Activated CD8-positive, alpha-beta memory T cell treated with anti-CD3 and anti-CD28 coated beads, Interleukin-2, amount 10 ng/mL, durations not matched to agents 7 days and 5 days (primary cell): ENCODE results near the gene AGAP1. TPM values are rescaled to one million over a fixed set of nuclear protein-coding genes. Genes with fewer than 3 reads are reported as not detected.

Source experiments
- ATAC-seq: fragments of 150-1000 bp; cut with Tn5 transposase; one replicate; pipeline ENCODE4 v1.10.0; 2021; ENCODE audit warnings: moderate library complexity
- CTCF ChIA-PET: fragments of 350-600 bp; sonication (Branson Sonifier 250); formaldehyde crosslinking; loops from one replicate; lab custom pipeline; 2021; ENCODE audit warnings: antibody characterized with exemption; lab: Charles Lee
- DNase-seq: peaks from one replicate; pipeline ENCODE4 v3.0.0-alpha.2; 2020
- H3K27ac Mint-ChIP-seq: one replicate; pipeline ENCODE4 v1.8.0; 2021; ENCODE audit warnings: mild to moderate bottlenecking, mixed read lengths
- H3K27me3 Mint-ChIP-seq: one replicate; pipeline ENCODE4 v1.8.0; 2021; ENCODE audit warnings: mixed read lengths
- H3K36me3 Mint-ChIP-seq: one replicate; pipeline ENCODE4 v1.8.0; 2021; ENCODE audit warnings: mild to moderate bottlenecking, mixed read lengths
- H3K4me1 Mint-ChIP-seq: one replicate; pipeline ENCODE4 v1.8.0; 2021; ENCODE audit warnings: mixed read lengths
- H3K4me3 Mint-ChIP-seq: one replicate; pipeline ENCODE4 v1.8.0; 2021; ENCODE audit warnings: mild to moderate bottlenecking, moderate library complexity, mixed read lengths
- H3K9me3 Mint-ChIP-seq: one replicate; pipeline ENCODE4 v1.8.0; 2022; ENCODE audit warnings: low read depth, mixed read lengths
- total RNA-seq, 2 experiments: library from RNA; stranded (reverse); gene quantifications; one replicate each; pipeline ENCODE4 v1.2.3, GENCODE V29; 2021

The AGAP1 gene
- total RNA-seq, 2 experiments from 2014 or later: 0.75 to 1.8 TPM

- H3K4me1 Mint-ChIP-seq: no peaks in the 10 kb centered on the region
- CTCF ChIA-PET: no interaction called here
- H3K36me3 Mint-ChIP-seq: no peaks in the 10 kb centered on the region
- no peaks in the 10 kb centered on the region for H3K9me3 Mint-ChIP-seq
- ATAC-seq (no peak), DNase-seq (no peak)
- no peak overlapping the region for H3K27ac Mint-ChIP-seq
- H3K27me3 Mint-ChIP-seq: no peaks in the 10 kb centered on the region
- H3K4me3 Mint-ChIP-seq: no peak overlapping the region
Measured at GRCh38 chr2:235705296-235705695, 211.5 kb downstream of the AGAP1 start.

- CTCF ChIA-PET: no interaction called here
Measured at GRCh38 chr2:235706506-235706905, 212.7 kb downstream of the AGAP1 start.

GRCh38 chr2:235707411-235708096, 213.7 kb downstream of the AGAP1 start:
- DNase-seq (no peak), ATAC-seq (no peak)
- Mint-ChIP-seq H3K4me1 (no peaks in the 10 kb centered on the region), H3K4me3 (no peak overlapping the region), H3K9me3 (no peaks in the 10 kb centered on the region), H3K27ac (no peak overlapping the region), H3K27me3 (no peaks in the 10 kb centered on the region), H3K36me3 (no peaks in the 10 kb centered on the region)
- CTCF ChIA-PET: no interaction called here

More at GRCh38 chr2:235706506-235706905, 212.7 kb downstream of the AGAP1 start:
- no peaks in the 10 kb centered on the region for H3K4me1 Mint-ChIP-seq
- H3K27ac Mint-ChIP-seq: no peak overlapping the region
- no peaks in the 10 kb centered on the region for H3K36me3 Mint-ChIP-seq
- H3K4me3 Mint-ChIP-seq: no peak overlapping the region
- ATAC-seq (no peak), DNase-seq (no peak)
- no peaks in the 10 kb centered on the region for H3K27me3 Mint-ChIP-seq
- H3K9me3 Mint-ChIP-seq: no peaks in the 10 kb centered on the region

GRCh38 chr2:235709124-235709813, 215.4 kb downstream of the AGAP1 start:
- H3K4me1 Mint-ChIP-seq: no peaks in the 10 kb centered on the region
- H3K9me3 Mint-ChIP-seq: no peaks in the 10 kb centered on the region
- CTCF ChIA-PET: no interaction called here

GRCh38 chr2:235709969-235710879, 216.4 kb downstream of the AGAP1 start:
- Mint-ChIP-seq H3K36me3 (no peaks in the 10 kb centered on the region), H3K9me3 (no peaks in the 10 kb centered on the region), H3K27me3 (no peaks in the 10 kb centered on the region), H3K4me1 (no peaks in the 10 kb centered on the region), H3K27ac (no peak overlapping the region), H3K4me3 (no peak overlapping the region)
- no peak for ATAC-seq
- DNase-seq: no peak
- CTCF ChIA-PET: no interaction called here

More at GRCh38 chr2:235709124-235709813, 215.4 kb downstream of the AGAP1 start:
- Mint-ChIP-seq H3K27ac (no peak overlapping the region), H3K4me3 (no peak overlapping the region), H3K36me3 (no peaks in the 10 kb centered on the region), H3K27me3 (no peaks in the 10 kb centered on the region)
- DNase-seq: no peak
- ATAC-seq: no peak

GRCh38 chr2:235710933-235711332, 217.1 kb downstream of the AGAP1 start:
- Mint-ChIP-seq H3K36me3 (no peaks in the 10 kb centered on the region), H3K4me3 (no peak overlapping the region), H3K9me3 (no peaks in the 10 kb centered on the region), H3K27ac (no peak overlapping the region), H3K27me3 (no peaks in the 10 kb centered on the region), H3K4me1 (no peaks in the 10 kb centered on the region)
- DNase-seq (no peak), ATAC-seq (no peak)
- CTCF ChIA-PET: no interaction called here

- no peaks in the 10 kb centered on the region for H3K36me3 Mint-ChIP-seq
- CTCF ChIA-PET: no interaction called here
- H3K4me1 Mint-ChIP-seq: no peaks in the 10 kb centered on the region
- DNase-seq: no peak
- no peak for ATAC-seq
- no peak overlapping the region for H3K4me3 Mint-ChIP-seq
- H3K9me3 Mint-ChIP-seq: no peaks in the 10 kb centered on the region
- no peaks in the 10 kb centered on the region for H3K27me3 Mint-ChIP-seq
- no peak overlapping the region for H3K27ac Mint-ChIP-seq
Measured at GRCh38 chr2:235711527-235711926, 217.7 kb downstream of the AGAP1 start.

GRCh38 chr2:235712176-235712575, 218.3 kb downstream of the AGAP1 start:
- DNase-seq (no peak), ATAC-seq (no peak)
- no peaks in the 10 kb centered on the region for H3K4me1 Mint-ChIP-seq

GRCh38 chr2:235713189-235713588, 219.3 kb downstream of the AGAP1 start:
- CTCF ChIA-PET: no interaction called here
- H3K27me3 Mint-ChIP-seq: no peaks in the 10 kb centered on the region
- no peaks in the 10 kb centered on the region for H3K9me3 Mint-ChIP-seq
- H3K4me1 Mint-ChIP-seq: no peaks in the 10 kb centered on the region
- no peak for ATAC-seq
- H3K27ac Mint-ChIP-seq: no peak overlapping the region
- no peak overlapping the region for H3K4me3 Mint-ChIP-seq
- no peaks in the 10 kb centered on the region for H3K36me3 Mint-ChIP-seq
- no peak for DNase-seq

More at GRCh38 chr2:235712176-235712575, 218.3 kb downstream of the AGAP1 start:
- H3K9me3 Mint-ChIP-seq: no peaks in the 10 kb centered on the region
- no peak overlapping the region for H3K4me3 Mint-ChIP-seq
- H3K27me3 Mint-ChIP-seq: no peaks in the 10 kb centered on the region
- CTCF ChIA-PET: no interaction called here
- no peaks in the 10 kb centered on the region for H3K36me3 Mint-ChIP-seq
- no peak overlapping the region for H3K27ac Mint-ChIP-seq

- ATAC-seq: no peak
- Mint-ChIP-seq H3K4me3 (no peak overlapping the region), H3K9me3 (no peaks in the 10 kb centered on the region), H3K4me1 (no peaks in the 10 kb centered on the region), H3K27me3 (no peaks in the 10 kb centered on the region), H3K27ac (no peak overlapping the region), H3K36me3 (no peaks in the 10 kb centered on the region)
- CTCF ChIA-PET: no interaction called here
- no peak for DNase-seq
Measured at GRCh38 chr2:235715601-235716000, 221.8 kb downstream of the AGAP1 start.

GRCh38 chr2:235716875-235717496, 223.1 kb downstream of the AGAP1 start:
- H3K4me3 Mint-ChIP-seq: no peak overlapping the region
- DNase-seq (no peak), ATAC-seq (no peak)
- no peaks in the 10 kb centered on the region for H3K36me3 Mint-ChIP-seq
- CTCF ChIA-PET: no interaction called here
- no peaks in the 10 kb centered on the region for H3K27me3 Mint-ChIP-seq
- no peaks in the 10 kb centered on the region for H3K4me1 Mint-ChIP-seq
- no peaks in the 10 kb centered on the region for H3K9me3 Mint-ChIP-seq
- no peak overlapping the region for H3K27ac Mint-ChIP-seq

- Mint-ChIP-seq H3K9me3 (no peaks in the 10 kb centered on the region), H3K4me3 (no peak overlapping the region), H3K36me3 (no peaks in the 10 kb centered on the region), H3K27ac (no peak overlapping the region), H3K4me1 (no peaks in the 10 kb centered on the region), H3K27me3 (no peaks in the 10 kb centered on the region)
- DNase-seq (no peak), ATAC-seq (no peak)
- CTCF ChIA-PET: interaction anchor here (1.5 kb wide), 1 partner anchor 27 kb away, joined by 4 read pairs; no protein-coding TSS in a partner anchor
Measured at GRCh38 chr2:235719146-235719942, 225.5 kb downstream of the AGAP1 start.
